ENCODE results near the gene SPAG6.

DNA sequence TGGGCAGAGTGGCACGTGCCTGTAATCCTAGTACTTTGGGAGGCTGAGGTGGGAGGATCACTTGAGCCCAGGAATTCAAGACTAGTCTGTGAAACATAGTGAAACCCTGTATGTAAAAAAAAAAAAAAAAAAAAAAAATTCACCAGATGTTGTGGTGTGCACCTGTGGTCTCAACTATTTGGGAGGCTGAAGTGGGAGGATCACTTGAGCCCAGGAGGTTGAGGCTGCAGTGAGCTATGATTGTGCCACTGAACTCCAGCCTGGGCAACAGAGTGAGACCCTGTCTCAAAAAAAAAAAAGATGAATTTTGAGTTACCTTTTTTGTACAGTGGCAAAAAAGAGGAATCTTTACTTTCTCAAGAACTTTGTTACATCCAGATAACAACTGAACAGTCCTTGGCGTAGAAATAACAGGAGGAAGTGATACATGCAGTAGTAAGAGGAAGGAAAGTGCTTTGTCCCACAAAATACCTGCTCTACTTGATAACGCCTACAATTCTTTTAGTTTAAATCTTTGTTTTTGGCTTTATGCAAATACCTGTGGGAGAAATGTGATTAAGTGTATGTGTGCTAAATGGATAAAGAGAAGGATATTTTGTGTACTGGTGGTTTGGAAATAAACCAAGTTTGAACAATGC lies 29.3 kb downstream of the SPAG6 start:
- TF ChIP-seq, protein P1, sequence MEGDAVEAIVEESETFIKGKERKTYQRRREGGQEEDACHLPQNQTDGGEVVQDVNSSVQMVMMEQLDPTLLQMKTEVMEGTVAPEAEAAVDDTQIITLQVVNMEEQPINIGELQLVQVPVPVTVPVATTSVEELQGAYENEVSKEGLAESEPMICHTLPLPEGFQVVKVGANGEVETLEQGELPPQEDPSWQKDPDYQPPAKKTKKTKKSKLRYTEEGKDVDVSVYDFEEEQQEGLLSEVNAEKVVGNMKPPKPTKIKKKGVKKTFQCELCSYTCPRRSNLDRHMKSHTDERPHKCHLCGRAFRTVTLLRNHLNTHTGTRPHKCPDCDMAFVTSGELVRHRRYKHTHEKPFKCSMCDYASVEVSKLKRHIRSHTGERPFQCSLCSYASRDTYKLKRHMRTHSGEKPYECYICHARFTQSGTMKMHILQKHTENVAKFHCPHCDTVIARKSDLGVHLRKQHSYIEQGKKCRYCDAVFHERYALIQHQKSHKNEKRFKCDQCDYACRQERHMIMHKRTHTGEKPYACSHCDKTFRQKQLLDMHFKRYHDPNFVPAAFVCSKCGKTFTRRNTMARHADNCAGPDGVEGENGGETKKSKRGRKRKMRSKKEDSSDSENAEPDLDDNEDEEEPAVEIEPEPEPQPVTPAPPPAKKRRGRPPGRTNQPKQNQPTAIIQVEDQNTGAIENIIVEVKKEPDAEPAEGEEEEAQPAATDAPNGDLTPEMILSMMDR (IDR thresholded peaks at IDR 0.05; ENCODE audit: borderline replicate concordance, extremely low read depth, low read length, poor library complexity, severe bottlenecking) = no peak
- TF ChIP-seq EZH2 (IDR thresholded peaks at IDR 0.05; ENCODE audit: borderline replicate concordance, low read depth, low read length, severe bottlenecking) = no peak
